Right renal pelvis (tissue), 4 donors: Measurements from ENCODE around the gene GALNT6. TPM values are rescaled to one million over a fixed set of nuclear protein-coding genes. Genes with fewer than 3 reads are reported as not detected.

Experiments used
- DNase-seq, 4 donors: peaks; one replicate each; pipeline ENCODE4 v3.0.0-alpha.2; 2013; ENCODE audit warnings: low read depth in 4 of 4, low spot score in 3 of 4, missing footprints in 1 of 4
- polyA plus RNA-seq, 4 donors: library from polyadenylated mRNA; unstranded; fragments of 120-200 nt; gene quantifications; one replicate each; pipeline ENCODE4 v1.2.1, GENCODE V29; 2013; ENCODE audit not compliant: insufficient read length in 4 of 4

The GALNT6 gene
- polyA plus RNA-seq, 4 donors, result 5.0 to 6.9 (median 5.8) TPM

GRCh38 chr12:51386351-51386750, 4.9 kb downstream of the GALNT6 start:
- DNase-seq, result no peak

- no peak for DNase-seq
Observed at GRCh38 chr12:51383269-51383905, 7.8 kb downstream of the GALNT6 start.

GRCh38 chr12:51382173-51382572, 9.0 kb downstream of the GALNT6 start:
- no peak for DNase-seq

GRCh38 chr12:51381226-51382079, 9.8 kb downstream of the GALNT6 start:
- no peak for DNase-seq

GRCh38 chr12:51379571-51379970, 11.6 kb downstream of the GALNT6 start:
- DNase-seq, result no peak

- no peak for DNase-seq
Observed at GRCh38 chr12:51378749-51379148, 12.5 kb downstream of the GALNT6 start.

GRCh38 chr12:51377099-51377984, 13.9 kb downstream of the GALNT6 start:
- DNase-seq, result no peak

GRCh38 chr12:51374856-51375255, 16.4 kb downstream of the GALNT6 start:
- DNase-seq, result no peak

- DNase-seq, result no peak
Observed at GRCh38 chr12:51374361-51374760, 16.8 kb downstream of the GALNT6 start.

- DNase-seq, result no peak
Observed at GRCh38 chr12:51373187-51373586, 18.0 kb downstream of the GALNT6 start.

- no peak for DNase-seq
Observed at GRCh38 chr12:51372021-51372420, 19.2 kb downstream of the GALNT6 start.

- DNase-seq, result peak; percentile 58 to 81 (median 70)
Observed at GRCh38 chr12:51371295-51371953, 19.8 kb downstream of the GALNT6 start.

- no peak for DNase-seq
Observed at GRCh38 chr12:51370667-51371066, 20.5 kb downstream of the GALNT6 start.

- no peak for DNase-seq
Observed at GRCh38 chr12:51369581-51369980, 21.6 kb downstream of the GALNT6 start.

- DNase-seq, result no peak
Observed at GRCh38 chr12:51368640-51369517, 22.3 kb downstream of the GALNT6 start.

- no peak for DNase-seq
Observed at GRCh38 chr12:51365276-51365675, 25.9 kb downstream of the GALNT6 start.

- no peak for DNase-seq
Observed at GRCh38 chr12:51364001-51364400, 27.2 kb downstream of the GALNT6 start.

GRCh38 chr12:51362747-51363342, 28.4 kb downstream of the GALNT6 start:
- DNase-seq, result no peak

- DNase-seq, result no peak
Observed at GRCh38 chr12:51362307-51362706, 28.9 kb downstream of the GALNT6 start.
